Right hindlimb (tissue), 1 donor: ENCODE data around the gene ST7L.
"Not testable (repeated sequence)": the region's sequence is repeated elsewhere in the genome, so short reads cannot be mapped to it uniquely, and the experiment has no call there.

Experiments used
- DNase-seq: peaks from one replicate; pipeline ENCODE4 v3.0.0-alpha.2; 2018

Gene ST7L

GRCh38 chr1:112486063-112486462 is 132.9 kb downstream of the ST7L start:
- DNase-seq = not testable (repeated sequence)

- no peak for DNase-seq
These were observed 140.6 kb downstream of the ST7L start for GRCh38 chr1:112478314-112478713.

- no peak for DNase-seq
These were observed 141.4 kb downstream of the ST7L start for GRCh38 chr1:112477550-112477949.
